ENCODE data around the gene IL2RA. TPM values are rescaled to one million over a fixed set of nuclear protein-coding genes. Genes with fewer than 3 reads are reported as not detected.
"Not testable (repeated sequence)": the region's sequence is repeated elsewhere in the genome, so short reads cannot be mapped to it uniquely, and the experiment has no call there.

Gene IL2RA
- polyA plus RNA-seq, 12 donors = 0.49 to 3.4 (median 0.49) TPM; not detected in 9

DNA sequence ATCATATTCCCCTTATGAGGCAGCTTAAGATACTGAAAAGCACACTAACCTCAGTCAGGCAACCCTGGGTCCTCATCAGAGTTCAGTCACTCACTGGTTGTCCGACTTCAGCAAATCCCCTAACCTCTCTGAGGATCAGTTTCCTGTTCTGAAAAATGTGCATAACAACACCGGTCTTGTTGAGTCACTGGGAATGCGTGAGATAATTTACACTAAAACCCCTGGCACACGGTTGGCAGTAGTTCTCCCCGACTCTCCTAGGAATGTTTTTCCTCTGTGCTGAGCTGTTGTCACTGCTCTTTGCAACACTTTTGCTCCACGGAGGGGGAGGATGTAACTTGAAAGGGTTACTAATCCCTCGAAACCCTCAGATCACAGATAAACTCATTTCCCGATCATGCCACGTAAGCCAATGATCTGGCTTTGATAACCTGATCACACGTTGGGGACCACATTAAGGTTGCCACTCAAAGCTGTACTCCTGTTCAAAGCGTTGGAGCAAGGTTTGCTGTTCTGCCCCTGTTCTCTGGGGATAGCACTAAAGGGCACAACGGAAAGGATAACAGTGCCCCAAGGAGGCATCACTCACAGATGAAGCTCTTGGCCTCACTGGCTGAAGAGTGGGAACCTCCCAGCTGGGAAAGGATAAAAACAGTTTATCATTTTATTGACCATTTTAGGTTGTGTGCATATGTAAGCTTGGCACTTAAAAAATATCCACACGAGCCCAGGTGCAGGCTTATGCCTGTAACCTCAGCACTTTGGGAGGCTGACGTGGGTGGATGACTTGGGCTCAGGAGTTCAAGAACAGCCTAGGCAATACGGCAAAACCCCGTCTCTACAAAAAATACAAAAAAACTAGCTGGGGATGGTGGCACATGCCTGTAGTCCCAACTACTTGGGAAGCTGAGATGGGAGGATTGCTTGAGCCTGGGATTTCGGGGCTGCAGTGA lies 21.6 kb upstream of the IL2RA start:
- no peak for DNase-seq

DNA sequence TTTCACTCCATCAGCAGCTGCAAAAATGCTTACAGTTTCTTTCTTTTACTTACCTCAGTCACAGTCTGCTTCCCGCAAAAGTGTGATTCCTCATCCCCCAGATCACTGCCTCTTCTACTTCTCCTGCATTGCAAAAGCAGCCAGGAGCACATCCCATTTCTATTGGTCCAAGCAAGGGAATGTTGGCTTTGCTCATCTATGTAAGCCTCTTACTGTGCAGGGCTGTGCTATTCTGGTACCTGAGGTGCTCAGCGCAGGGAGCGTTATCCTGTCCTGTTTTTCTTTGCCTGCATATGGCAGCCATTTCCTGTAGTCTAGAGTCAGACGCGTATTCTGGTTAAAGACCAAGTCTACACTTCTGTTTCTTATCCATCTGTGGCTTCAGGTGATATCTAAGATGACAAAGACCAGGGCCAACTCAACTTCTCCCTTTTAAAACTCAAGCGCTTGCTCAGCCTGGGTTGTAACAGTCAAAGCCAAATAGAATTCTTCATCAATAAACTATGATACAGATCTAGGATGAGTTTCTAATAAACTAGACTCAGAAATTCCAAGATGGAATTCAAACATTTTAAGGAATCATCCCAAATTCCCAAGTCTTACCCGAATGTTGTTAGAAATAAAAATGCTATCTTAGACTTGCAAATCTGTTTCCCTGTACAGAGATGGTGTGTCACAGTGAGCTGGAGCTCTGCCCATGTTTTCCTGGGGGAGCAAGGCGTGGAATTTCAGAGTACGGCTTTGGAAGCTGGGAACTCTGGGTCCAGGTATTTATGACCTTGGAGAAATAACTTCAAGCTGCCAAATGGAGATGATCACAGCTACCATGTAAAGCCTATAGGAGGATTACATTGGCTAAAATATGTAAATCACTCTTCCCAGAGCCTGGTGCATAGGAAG lies 20.6 kb upstream of the IL2RA start:
- no peak for DNase-seq

DNA sequence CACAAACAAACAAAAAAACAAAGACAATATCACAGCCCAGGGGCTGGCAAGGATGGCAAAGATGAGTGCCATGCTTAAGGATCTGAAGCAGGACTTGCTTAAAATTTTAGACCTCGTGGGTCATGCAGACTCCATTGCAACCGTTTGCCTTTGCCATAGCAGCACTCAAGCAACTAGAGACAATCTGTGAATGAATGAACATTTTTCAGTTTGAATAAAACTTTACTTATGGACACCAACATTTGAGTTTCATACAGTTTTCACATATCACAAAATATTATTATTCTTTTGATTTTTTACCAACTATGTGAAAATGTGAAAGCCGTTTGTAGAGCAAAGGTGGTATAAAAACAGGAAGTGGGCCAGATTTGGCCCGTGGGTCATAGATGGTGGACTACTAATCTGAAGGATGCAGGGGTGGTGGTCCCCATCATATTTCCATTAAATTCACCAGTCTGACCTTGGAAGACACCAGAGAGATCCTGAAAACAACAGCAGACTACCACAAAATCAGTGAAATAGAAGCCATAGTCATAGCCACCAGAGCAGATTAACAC lies 18.3 kb upstream of the IL2RA start:
- no peak for DNase-seq

DNA sequence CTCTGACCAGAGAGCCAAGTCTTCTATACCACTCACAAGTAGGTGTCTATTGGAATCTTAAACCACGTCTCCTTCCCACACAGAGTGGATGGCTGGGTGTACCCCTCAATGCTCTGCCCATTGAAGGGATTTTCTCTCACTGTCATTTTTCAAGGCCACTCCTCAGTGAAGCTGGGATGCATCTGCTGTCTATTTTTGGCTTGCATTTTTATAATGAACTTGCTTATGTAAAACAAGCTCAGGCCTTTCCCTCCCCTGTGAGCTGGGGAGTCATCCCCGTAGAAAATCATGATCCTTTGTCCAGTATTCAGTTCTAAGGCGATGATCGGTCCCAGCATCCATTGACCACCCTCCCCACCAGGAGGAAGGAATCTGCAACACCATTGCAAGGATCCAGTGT lies 16.9 kb upstream of the IL2RA start:
- no peak for DNase-seq

DNA sequence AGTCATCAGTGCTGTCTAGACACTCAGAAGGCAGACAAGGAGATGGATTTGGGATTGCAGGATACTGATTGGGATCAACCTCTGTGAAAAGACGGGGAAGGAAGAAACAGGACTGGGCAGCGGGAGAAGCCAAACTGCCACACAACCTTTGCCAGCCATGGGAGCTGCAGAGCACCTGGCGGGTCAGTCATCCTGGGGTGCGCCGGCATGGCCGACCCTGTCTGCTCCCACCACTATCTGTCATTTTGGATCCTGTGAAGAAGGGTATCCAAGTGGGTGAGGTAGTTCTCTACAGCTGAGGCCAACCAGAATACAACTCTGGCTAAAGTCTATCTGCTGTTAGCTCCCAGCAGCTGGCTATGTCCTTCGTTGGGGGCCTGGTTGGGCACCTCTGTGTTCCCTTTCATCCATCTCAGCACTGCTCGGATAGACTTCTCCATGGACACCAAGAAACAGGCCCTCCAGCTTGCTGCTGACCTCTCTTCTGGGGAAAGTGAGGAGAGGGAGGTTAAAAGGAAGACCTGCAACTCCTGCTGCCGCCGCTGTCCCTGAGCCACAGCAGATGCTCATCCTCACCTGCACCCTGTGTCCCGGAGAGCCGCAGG lies 15.0 kb upstream of the IL2RA start:
- DNase-seq = no peak

DNA sequence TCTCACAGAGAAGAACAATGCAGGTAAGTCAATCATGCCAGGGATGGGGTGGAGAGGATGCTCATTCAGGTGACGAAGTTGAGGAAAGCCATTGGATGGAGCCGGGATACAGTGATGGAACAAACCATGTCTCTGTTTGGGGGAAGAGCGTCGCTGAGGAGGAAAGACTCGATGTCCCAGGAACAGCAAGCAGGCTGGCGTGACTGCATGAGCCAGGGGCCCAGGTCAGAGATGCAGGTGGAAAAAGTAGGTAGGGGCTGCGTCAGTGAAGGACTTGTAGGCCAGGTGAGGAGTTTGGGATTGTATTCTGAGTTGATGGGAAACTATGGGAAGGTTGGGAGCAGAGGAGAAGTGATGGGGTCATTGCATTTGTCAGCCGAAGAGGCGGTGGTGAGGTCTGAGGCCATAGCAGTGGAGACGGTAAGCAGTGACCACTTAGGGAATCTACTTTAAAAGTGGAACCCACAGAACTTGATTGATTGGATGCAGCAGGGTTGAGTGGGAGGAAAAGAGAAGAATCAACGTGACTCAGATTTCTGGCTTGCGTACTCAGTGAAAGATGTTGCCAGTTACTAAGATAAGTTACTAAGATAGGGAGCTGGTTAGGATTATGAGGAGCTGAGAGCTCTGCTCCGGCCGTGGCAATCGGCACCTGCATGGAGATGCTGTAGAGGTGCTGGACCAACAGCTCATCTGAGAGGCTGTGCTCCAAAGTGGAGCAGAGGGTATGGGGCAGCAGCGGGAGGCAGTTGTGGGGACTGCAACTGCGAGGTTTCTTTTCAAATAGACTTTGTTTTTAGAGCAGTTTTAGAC lies 12.5 kb upstream of the IL2RA start:
- DNase-seq = no peak

DNA sequence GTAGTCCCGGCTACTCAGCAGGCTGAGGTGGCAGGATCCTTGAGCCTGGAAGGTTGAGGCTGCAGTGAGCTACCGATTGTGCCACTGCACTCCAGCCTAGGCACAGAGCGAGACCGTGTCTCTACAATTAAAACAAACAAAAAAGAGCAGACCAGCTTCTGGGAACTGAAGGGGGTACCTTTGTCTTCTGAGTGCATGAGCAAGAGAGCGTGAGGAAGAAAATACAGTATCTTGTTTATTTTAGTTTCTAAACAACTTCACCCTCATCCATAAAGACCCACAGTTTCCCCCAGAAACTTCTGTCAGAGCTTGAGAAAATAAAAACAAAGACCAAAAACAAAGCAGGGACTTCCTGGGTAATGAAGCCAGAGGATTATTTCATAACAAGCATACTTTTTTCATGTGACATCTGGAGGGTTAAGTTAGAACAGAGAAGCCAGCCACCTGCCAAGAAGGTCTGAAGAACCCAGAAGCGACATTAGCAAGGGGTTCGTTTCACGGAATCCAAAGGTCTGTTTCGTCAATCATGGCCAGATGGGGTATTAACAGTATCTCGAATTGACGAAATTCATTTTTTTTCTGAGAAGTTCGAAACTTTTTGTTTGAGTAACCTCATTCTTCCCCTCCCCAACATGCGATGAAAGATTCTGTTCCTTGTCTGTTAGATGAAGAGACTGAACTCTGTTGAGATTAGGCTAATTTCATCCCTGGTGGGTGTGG lies 10.2 kb upstream of the IL2RA start:
- DNase-seq = no peak

DNA sequence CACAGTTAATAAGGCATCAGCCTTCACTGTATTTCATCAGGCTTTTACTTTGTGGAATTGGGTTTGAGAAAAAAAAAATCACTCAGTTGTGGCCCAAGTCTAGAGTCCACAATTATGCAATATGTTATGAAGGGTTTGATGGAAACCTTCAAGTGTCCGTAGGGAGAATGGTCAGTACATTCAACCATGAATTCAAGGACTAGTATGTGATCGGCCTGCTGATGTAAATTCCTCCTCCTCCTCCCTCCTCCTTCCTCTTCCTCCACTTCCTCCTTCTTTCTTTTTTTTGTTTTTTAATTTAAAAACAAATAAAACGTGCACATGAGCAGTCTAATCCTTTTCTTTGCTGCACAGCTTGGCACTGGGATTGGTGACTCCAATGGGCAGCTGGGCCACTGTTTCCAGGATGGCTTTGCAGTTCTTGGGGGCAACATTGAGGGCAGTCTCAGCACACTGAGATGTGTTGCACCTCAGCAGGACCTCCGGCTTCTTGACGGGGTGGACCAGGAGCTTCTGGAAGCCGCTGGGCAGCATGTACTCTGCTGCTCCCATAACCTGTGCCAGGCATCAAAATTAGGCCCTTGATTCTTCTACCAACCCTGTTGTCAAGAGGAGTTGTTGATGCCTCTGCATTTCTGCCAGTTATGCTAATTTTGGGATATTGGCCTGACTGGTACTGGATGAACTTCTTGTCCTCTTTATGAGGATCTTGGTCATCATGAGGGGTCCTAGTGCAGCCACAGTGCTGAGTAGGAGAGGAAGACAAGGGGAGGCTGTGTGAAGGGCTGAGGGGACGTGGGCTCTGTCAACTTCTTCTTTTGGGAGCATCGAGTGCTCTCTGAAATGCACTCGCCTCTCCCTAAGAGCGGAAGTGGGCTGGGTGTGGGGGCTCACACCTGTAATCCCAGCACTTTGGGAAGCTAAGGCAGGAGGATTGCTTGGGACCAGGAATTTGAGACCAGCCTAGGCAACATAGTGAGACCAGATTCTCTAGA lies 9.3 kb upstream of the IL2RA start:
- DNase-seq = no peak

DNA sequence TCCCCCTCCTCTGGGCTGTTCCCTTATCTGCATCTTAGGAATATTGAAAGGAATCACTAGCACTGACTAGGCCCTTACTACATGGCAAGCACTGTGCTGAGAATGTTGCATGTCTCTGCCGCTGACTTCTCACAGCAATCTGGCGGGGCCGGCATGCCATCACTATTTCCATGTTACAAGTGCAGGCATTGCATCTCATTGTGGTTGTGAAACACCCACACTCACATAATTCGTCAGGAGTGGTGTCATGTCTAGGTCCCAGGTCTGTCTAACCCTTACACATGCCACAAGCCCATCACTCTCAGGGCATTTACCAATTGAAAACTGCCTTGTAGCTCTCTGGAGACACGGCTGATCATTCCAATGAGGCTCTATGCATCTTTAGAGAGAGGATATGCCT lies 8.5 kb upstream of the IL2RA start:
- no peak for DNase-seq

DNA sequence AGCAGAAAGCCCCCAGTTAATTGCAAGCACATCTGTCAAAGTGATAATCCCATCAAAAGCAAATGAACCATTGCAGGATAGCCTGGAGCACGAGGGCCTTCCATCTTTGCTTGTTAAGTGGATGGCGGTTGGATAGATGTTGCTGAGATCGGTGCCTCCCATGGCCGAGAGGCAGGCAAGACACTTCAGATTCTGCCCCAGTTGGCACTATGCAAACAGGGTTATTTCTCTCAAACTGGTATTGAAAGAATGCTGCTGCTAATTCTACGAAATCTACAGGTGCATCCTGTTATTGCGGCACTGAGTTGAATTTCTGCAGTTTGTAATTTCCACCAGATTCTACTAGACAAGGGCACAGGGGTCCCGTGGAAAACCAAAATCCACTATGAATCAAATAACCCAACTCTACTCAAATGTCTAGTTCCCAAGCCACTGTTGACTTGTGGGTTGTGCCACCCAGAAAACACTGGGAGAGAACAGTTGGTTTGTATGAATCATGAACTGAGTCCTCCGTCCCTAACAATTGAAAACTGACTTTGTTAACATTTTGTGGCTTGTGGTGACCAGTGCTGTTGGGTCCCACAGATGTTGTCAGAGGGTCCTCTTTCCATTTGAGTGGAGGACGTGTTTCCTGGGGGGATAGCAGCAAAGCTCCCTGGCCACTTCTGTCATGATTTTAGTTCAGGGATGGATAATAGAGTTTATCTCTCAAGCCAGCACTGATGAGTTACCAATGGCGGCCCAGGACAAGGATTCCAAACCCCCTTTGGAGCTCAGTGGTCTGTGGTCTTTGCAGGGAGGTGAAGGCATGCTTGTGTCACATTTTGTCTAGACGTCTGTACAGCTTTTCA lies 7.1 kb upstream of the IL2RA start:
- DNase-seq = no peak

DNA sequence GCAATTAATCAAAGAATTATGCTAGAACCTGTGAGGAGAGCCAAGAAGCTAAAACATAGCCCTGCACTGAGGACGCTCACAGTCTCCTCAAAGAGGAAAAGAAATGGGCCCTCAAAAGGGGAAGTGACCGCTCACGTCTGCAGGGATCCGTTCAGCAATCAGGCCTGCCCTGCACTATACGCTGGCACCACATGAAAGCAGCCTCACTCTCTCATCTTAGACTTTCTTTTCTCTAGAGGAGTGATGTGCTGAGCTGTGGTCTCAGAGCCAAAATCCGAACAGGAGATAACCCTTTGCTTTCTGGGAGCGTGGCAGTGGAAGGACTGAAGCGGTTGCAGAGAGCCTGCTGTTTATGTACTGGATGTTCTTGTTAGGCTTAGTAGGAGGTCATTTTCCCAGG lies 6.3 kb upstream of the IL2RA start:
- DNase-seq = no peak

DNA sequence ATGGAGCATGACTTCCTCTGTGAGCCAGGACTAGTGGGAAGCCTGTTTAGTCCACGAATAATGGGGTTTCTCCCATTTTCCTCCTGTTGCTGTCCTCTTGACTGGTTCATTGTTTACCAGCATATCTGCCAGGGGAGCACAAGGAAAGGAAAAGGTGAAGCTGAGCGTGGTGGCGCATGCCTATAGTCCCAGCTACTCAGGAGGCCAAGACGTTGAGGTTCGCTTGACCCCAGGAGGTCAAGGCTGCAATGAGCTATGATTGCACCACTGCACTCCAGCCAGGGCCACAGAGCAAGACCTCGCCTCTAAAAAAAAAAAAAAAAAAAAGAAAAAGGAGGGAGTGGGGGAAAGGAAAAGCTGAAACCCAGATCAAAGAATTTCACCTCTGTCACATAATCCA lies 5.8 kb upstream of the IL2RA start:
- no peak for DNase-seq

DNA sequence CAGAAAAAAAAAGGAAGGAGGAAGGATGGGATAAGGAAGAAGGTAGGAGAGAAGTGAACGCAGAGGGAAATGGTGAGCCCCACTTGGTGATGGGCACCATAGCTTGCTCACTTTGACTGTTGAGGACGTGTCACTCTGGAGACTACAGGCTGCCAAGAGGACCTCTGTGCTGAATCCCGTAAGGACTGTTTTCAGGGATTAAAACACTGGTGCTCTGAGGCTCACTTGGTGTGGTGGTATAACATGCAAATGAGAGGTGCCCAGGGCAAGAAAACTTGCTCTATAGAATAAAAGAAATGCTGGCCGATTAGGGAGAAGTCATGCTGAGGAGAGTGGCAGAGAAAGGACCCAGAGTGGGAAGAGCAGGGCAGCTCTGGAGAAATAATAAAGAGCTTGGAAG lies 5.3 kb upstream of the IL2RA start:
- DNase-seq = no peak

DNA sequence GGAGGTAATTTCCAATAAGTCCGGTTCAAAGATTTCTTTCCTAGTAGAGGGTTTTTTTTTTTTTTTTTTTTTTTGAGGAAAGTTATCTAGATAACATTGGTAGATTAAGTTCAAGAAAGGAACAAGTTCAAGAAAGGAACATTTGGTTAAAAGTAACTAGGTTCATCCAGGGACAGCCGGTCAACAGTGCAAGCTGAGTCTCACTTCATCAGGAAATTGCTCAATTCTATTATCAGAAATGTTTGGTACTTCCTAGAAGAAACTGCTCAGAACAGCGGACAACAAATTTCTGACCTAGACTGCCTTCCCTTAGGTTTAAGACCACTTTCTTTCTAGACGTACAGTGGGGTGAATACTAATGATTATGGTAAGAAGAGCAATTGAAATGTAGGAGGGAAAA lies 3.7 kb upstream of the IL2RA start:
- DNase-seq = no peak

DNA sequence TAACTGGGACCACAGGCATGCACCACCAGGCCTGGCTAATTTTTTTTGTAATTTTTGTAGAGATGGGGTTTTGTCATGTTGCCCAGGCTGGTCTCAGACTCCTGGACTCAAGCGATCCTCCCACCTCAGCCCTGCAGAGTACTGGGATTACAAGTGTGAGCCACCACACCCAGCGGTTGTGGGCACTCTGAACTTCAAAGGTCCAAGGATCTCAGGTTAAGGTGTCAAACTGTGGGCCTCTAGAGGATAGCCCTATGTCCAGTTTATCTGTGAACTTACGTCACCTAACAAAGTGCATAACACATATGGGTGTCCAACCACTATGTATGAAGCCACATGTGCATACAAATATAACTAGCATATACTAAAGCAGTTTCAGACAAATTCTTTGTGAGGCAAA lies 3.2 kb upstream of the IL2RA start:
- DNase-seq = no peak

DNA sequence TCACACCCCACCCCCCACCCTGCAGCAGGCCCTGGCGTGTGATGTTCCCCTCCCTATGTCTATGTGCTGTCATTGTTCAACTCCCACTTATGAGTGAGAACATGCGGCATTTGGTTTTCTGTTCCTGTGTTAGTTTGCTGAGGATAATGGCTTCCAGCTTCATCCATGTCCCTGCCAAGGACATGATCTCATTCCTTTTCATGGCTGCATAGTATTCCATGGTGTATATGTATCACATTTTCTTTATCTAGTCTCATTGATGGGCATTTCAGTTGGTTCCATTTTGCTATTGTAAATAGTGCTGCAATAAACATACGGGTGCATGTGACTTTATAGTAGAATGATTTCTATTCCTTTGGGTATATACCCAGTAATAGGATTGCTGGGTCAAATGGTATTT lies 2.6 kb upstream of the IL2RA start:
- DNase-seq = not testable (repeated sequence)

DNA sequence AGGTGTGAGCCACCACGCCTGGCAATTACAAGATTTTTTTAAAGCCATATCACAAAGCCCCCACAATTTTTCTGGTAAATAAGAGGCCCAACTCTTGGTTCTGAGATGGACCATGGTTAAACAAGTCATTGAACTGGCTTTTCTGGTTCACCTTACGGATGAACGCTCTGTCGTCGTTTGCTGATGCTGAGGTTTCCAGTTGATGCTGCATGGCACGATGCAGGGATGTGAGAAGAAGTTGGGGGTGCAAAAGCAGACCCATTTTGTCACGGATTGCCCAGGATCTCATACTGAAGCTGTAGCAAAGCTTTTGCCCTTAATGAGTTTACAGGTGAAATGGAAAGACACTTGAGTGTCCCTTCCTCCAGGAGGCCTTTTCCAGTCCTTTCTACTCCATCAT lies 2.0 kb upstream of the IL2RA start:
- no peak for DNase-seq

DNA sequence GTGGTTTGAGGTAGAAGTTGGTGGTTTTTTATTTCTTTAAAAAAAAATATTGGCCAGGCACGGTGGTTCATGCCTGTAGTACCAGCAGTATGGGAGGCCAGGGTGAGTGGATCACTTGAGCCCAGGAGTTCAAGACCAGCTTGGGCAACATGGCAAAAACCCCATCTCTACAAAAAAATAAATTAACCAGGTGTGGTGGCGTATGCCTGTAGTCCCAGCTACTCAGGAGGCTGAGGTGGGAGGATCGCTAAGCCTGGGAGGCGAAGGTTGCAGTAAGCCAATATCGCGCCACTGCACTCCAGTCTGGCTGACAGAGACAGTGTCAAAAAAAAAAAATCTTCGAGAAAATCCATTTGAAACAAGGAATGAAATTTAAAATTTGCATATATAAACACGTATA lies 1.1 kb downstream of the IL2RA start:
- no peak for DNase-seq

Measured in muscle of arm (tissue), 12 donors.